T-cell (primary cell): ENCODE results near the gene C10orf67. TPM values are rescaled to one million over a fixed set of nuclear protein-coding genes. Genes with fewer than 3 reads are reported as not detected.

ENCODE experiments used
- ATAC-seq, 4 experiments: fragments of 200-7000 bp in 3 of 4; fragments of 150-1000 bp in 1 of 4; cut with Tn5 transposase; replicated peaks in 1 of 4; 1 replicate in 3 of 4; 2 replicates in 1 of 4; pipeline ENCODE4 v1.10.0; 2021; ENCODE audit warnings: moderate library complexity in 3 of 4, mild to moderate bottlenecking in 2 of 4, moderate number of reproducible peaks in 1 of 4
- CTCF ChIA-PET, 2 donors: fragments of 300-600 bp; sonication (Branson Sonifier 250); formaldehyde crosslinking; loops; one replicate each; lab custom pipeline; 2022; ENCODE audit warnings: antibody characterized with exemption in 2 of 2; lab: Charles Lee
- POLR2A ChIA-PET, 2 donors: fragments of 300-600 bp; sonication (Branson Sonifier 250); formaldehyde crosslinking; loops; one replicate each; lab custom pipeline; 2022; ENCODE audit warnings: antibody characterized with exemption in 2 of 2; lab: Charles Lee
- DNase-seq, 35 experiments: peaks; one replicate each; pipeline versions ENCODE4 v3.0.0 to v3.0.0-alpha.2; 2013 to 2023
- H3K27ac ChIP-seq: one replicate; pipeline ENCODE4 v1.5.1; 2013; ENCODE audit warnings: low read length
- H3K27me3 ChIP-seq, 2 experiments: replicated peaks in 1 of 2; 1 replicate in 1 of 2; 2 replicates in 1 of 2; pipeline versions ENCODE4 v1.6.1 to v1.7.0; 2013; ENCODE audit warnings: low read length in 1 of 2, mixed read lengths in 1 of 2; ENCODE audit not compliant: control insufficient read depth in 2 of 2, insufficient read depth in 2 of 2; ENCODE audit errors: extremely low read depth in 1 of 2
- H3K36me3 ChIP-seq, 2 donors: 1 replicate in 1 of 2; 2 replicates in 1 of 2; pipeline versions ENCODE4 v1.6.1 to v1.7.0; 2013; ENCODE audit warnings: low read length in 1 of 2; ENCODE audit not compliant: control insufficient read depth in 2 of 2, insufficient read depth in 1 of 2; ENCODE audit errors: extremely low read depth in 1 of 2
- H3K4me1 ChIP-seq, 2 experiments: 1 replicate in 1 of 2; 2 replicates in 1 of 2; pipeline versions ENCODE4 v1.6.1 to v1.7.0; 2013; ENCODE audit warnings: low read length in 2 of 2, mixed read lengths in 1 of 2; ENCODE audit not compliant: insufficient read depth in 2 of 2, control insufficient read depth in 1 of 2; ENCODE audit errors: extremely low read depth in 1 of 2
- H3K4me3 ChIP-seq, 2 donors: 1 replicate in 1 of 2; 2 replicates in 1 of 2; pipeline versions ENCODE4 v1.5.1 to v1.7.0; 2013; ENCODE audit warnings: mild to moderate bottlenecking in 2 of 2, low read length in 1 of 2, moderate library complexity in 1 of 2; ENCODE audit not compliant: control insufficient read depth in 1 of 2; ENCODE audit errors: extremely low read depth in 1 of 2
- H3K9me3 ChIP-seq: 2 replicates; pipeline ENCODE4 v1.7.0; 2013
- H3K27ac Mint-ChIP-seq, 2 donors: one replicate each; pipeline ENCODE4 v1.8.0; 2020 to 2021; ENCODE audit warnings: mild to moderate bottlenecking in 2 of 2, mixed read lengths in 2 of 2
- H3K27me3 Mint-ChIP-seq, 2 donors: one replicate each; pipeline ENCODE4 v1.8.0; 2021 to 2022; ENCODE audit warnings: mixed read lengths in 2 of 2
- H3K36me3 Mint-ChIP-seq: one replicate; pipeline ENCODE4 v1.8.0; 2021; ENCODE audit warnings: mixed read lengths
- H3K4me1 Mint-ChIP-seq, 3 donors: one replicate each; pipeline ENCODE4 v1.8.0; 2020 to 2022; ENCODE audit warnings: mixed read lengths in 3 of 3, mild to moderate bottlenecking in 1 of 3
- H3K4me3 Mint-ChIP-seq, 3 donors: one replicate each; pipeline ENCODE4 v1.8.0; 2020 to 2022; ENCODE audit warnings: mild to moderate bottlenecking in 3 of 3, mixed read lengths in 3 of 3, moderate library complexity in 3 of 3
- H3K9me3 Mint-ChIP-seq, 3 donors: one replicate each; pipeline ENCODE4 v1.8.0; 2020 to 2022; ENCODE audit warnings: mixed read lengths in 3 of 3
- WGBS: methylation state at CpG from one replicate; pipeline ENCODE4 v1.1.5; 2013; ENCODE audit warnings: missing lambda C conversion rate; ENCODE audit not compliant: insufficient coverage; 5-methylcytosine and 5-hydroxymethylcytosine counted together
- total RNA-seq, 35 experiments: library from RNA in 6 of 35; stranded (reverse) in 6 of 35; fragments of 120-200 nt in 1 of 35; gene quantifications; one replicate each; pipeline versions ENCODE4 v1.2.1 to v1.2.4 and lab custom pipeline; 2013 to 2026

Gene C10orf67
- total RNA-seq, 5 donors from 2014 or later (not counting 1 experiment from before 2014, with no cell fraction given): 0.13 TPM; not detected in 4

DNA sequence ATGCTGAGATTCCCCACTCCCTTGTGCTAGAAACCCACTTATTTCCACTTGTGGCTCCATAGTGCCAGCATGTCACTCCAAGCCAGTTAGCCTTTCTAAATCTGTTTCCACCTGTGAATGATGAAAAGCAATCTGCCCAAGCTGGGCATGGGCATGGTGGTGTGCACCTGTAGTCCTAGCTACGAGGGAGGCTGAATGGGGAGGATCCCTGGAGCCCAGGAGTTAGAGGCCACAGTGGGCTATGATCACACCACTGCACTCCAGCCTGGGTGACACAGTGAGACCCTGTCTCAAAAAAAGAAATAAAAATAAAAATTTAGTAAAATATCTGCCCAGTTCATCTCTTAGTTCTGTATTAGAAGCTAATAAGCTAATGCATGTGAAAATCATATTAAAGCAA lies 157.4 kb downstream of the C10orf67 start:
- Mint-ChIP-seq H3K36me3 (no peaks in the 10 kb centered on the region), H3K27ac (no peak overlapping the region), H3K4me3 (no peak overlapping the region), H3K27me3 (peaks cover 47 to 49% of the 10 kb centered on the region in 2 donors), H3K9me3 (no peaks in the 10 kb centered on the region), H3K4me1 (peaks cover 0 to 3% (median 2%) of the 10 kb centered on the region in 3 donors)
- Histone ChIP-seq H3K36me3 (no peaks in the 10 kb centered on the region), H3K27me3 (peaks cover 9 to 40% of the 10 kb centered on the region in 2 experiments), H3K27ac (no peak overlapping the region), H3K9me3 (no peaks in the 10 kb centered on the region), H3K4me1 (no peaks in the 10 kb centered on the region), H3K4me3 (no peak overlapping the region)
- CTCF ChIA-PET: interaction anchor here in 1 of 2 donors (0.7 kb wide), 1 partner anchor 104 kb away, joined by 3 read pairs; no protein-coding TSS in a partner anchor
- DNase-seq (no peak), ATAC-seq (no peak)
- POLR2A ChIA-PET: no interaction called here
- 60% methylated on average over 1 of the region's 1 CpG for WGBS

DNA sequence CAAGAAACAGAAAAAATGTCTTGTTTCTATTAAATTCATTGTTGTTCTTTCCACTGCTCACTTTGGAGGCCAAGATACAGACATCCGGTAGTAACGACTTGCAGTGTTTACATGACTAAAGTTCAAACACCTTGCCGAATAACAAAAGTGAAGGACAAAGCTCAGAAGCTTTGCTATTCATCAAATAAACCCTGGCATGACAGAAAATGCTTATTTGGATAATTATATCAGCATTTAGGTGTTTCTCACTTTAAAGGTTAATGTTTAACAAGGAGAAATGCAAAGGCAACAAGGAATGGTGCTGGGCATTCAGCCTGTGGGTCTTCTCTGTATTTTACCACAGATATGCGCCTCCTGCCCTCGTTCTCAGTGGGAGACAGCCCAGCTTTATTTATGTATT lies 157.9 kb downstream of the C10orf67 start:
- H3K27me3 ChIP-seq: peaks cover 9 to 40% of the 10 kb centered on the region in 2 experiments

DNA sequence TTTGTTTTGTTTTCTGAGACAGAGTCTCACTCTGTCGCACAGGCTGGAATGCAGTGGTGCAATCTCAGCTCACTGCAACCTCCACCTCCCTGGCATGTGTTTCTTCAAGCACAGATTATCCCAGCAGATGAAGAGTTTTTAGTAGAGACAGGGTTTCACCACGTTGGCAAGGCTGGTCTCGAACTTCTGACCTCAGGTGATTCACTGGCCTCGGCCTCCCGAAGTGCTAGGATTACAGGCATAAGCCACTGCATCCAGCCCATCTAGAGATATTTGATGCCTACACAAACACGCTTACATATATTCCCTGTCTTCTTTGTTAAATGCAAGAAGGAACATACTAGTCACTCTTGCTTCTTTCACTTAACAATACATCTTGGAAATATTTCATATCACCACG lies 158.4 kb downstream of the C10orf67 start:
- H3K27ac ChIP-seq: no peak overlapping the region
- H3K27me3 ChIP-seq: peaks cover 9 to 35% of the 10 kb centered on the region in 2 experiments
- Mint-ChIP-seq H3K27me3 (peaks cover 51% of the 10 kb centered on the region in 2 donors), H3K4me1 (peaks cover 0 to 3% (median 2%) of the 10 kb centered on the region in 3 donors), H3K27ac (no peak overlapping the region), H3K4me3 (no peak overlapping the region), H3K36me3 (no peaks in the 10 kb centered on the region), H3K9me3 (no peaks in the 10 kb centered on the region)
- CTCF ChIA-PET: interaction anchor here in 1 of 2 donors (0.7 kb wide), 1 partner anchor 105 kb away, joined by 3 read pairs; no protein-coding TSS in a partner anchor
- no peak for ATAC-seq
- POLR2A ChIA-PET: no interaction called here
- DNase-seq: no peak
- H3K36me3 ChIP-seq: no peaks in the 10 kb centered on the region
- H3K9me3 ChIP-seq: no peaks in the 10 kb centered on the region
- 46% methylated on average over 5 of the region's 7 CpGs for WGBS
- H3K4me3 ChIP-seq: no peak overlapping the region
- H3K4me1 ChIP-seq: no peaks in the 10 kb centered on the region

More for the DNA sequence above, 157.9 kb downstream of the C10orf67 start:
- peaks cover 0 to 3% (median 2%) of the 10 kb centered on the region in 3 donors for H3K4me1 Mint-ChIP-seq
- H3K36me3 Mint-ChIP-seq: no peaks in the 10 kb centered on the region
- ChIA-PET CTCF (interaction anchor here in 1 of 2 donors (0.5 to 0.7 kb wide), 2 partner anchors 104 to 684 kb away, joined by 3 to 4 read pairs; no protein-coding TSS in a partner anchor), POLR2A (no interaction called here)
- 29% methylated on average over 2 of the region's 5 CpGs for WGBS
- H3K4me3 Mint-ChIP-seq: no peak overlapping the region
- H3K9me3 Mint-ChIP-seq: no peaks in the 10 kb centered on the region
- DNase-seq (no peak), ATAC-seq (no peak)
- no peak overlapping the region for H3K4me3 ChIP-seq
- H3K27ac ChIP-seq: no peak overlapping the region
- H3K4me1 ChIP-seq: no peaks in the 10 kb centered on the region
- peaks cover 51 to 54% of the 10 kb centered on the region in 2 donors for H3K27me3 Mint-ChIP-seq
- H3K9me3 ChIP-seq: no peaks in the 10 kb centered on the region
- H3K27ac Mint-ChIP-seq: no peak overlapping the region
- H3K36me3 ChIP-seq: no peaks in the 10 kb centered on the region

DNA sequence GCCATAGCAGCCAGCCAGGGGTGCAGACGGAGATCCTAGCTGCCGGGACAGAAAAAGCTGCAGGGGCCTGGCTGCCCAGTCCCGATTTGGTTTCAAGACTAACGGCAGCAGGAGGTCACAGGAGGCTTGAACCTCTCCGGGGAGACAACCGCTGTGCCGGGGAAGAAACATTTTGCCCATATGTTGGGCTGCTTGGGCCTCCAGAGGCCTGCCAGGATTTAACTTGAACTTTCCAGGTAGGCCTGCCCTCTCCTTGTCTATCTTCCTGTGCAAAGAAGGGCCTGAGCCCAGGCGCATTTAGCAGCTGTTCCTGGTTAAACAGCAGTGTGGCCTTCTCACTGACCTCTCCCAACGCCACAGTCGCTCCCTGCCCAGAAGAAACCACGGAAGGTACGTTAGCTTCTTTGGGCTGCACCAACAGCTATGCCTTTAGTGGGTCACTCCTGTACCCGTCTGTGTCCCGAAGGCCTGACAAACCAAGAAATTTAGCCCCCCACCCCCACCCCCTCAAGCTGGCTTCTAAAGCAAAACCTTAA lies 169.6 kb downstream of the C10orf67 start:
- ChIA-PET CTCF (no interaction called here), POLR2A (no interaction called here)
- Mint-ChIP-seq H3K27ac (no peak overlapping the region), H3K4me3 (no peak overlapping the region), H3K9me3 (no peaks in the 10 kb centered on the region), H3K36me3 (no peaks in the 10 kb centered on the region), H3K4me1 (peaks cover 6 to 13% (median 13%) of the 10 kb centered on the region in 3 donors), H3K27me3 (peaks cover 74 to 78% of the 10 kb centered on the region in 2 donors)
- Histone ChIP-seq H3K27me3 (peaks cover 31 to 47% of the 10 kb centered on the region in 2 experiments), H3K4me3 (no peak overlapping the region), H3K27ac (no peak overlapping the region), H3K4me1 (peaks cover 0 to 6% of the 10 kb centered on the region in 2 experiments), H3K36me3 (no peaks in the 10 kb centered on the region), H3K9me3 (no peaks in the 10 kb centered on the region)
- ATAC-seq (no peak), DNase-seq (no peak)
- WGBS: 17% methylated on average over 8 of the region's 14 CpGs

DNA sequence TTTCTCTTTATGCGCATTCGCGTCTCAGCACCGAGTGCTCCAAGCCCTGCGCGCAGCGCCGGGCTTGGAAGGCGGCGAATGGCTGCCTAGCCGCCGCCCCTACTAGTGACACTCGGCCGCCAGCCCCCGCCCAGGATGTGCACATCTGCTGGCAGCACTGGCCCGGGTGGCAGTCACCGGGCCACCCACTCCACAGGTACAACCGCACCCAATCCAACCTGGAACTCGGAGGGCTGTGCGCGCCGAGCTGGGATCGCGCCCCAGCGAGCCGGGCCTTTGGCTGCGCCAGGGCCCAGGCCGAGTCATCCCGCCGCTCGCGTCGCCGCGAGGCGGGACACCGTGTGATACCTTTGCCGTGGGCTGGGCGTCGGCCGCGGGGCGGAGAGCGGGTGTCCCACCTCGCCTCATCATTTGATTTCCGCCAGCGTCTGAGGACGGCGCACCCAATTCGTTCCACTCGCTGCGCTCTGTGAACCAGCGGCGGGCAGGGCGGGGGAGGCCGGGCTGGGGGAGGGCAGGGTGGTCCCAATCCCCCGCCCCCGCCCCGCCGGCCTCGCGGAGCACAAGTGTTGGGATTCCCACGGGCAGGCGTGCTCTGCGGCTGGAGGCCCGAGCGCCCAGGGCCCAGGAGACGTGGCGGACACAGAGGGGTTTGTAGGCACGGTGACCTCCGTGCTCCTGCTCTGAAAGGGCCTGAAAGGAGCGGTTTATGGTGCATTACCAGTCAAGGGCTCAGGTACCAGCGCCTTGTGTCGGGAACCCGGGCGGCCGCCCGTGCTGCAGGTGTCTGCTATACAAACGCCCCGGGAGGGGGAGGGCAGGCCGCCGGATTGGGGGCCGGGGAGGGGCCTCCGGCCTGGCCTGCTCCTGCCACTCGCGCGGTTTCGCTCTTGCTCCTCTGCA lies 170.3 kb downstream of the C10orf67 start:
- Mint-ChIP-seq H3K36me3 (no peaks in the 10 kb centered on the region), H3K27me3 (peaks cover 74 to 80% of the 10 kb centered on the region in 2 donors), H3K9me3 (no peaks in the 10 kb centered on the region), H3K4me3 (peak overlapping the region in 1 of 3 donors; percentile 22), H3K4me1 (peaks cover 6 to 13% (median 13%) of the 10 kb centered on the region in 3 donors), H3K27ac (no peak overlapping the region)
- H3K27me3 ChIP-seq: peaks cover 27 to 47% of the 10 kb centered on the region in 2 experiments
- H3K9me3 ChIP-seq: no peaks in the 10 kb centered on the region
- no peaks in the 10 kb centered on the region for H3K36me3 ChIP-seq
- H3K4me1 ChIP-seq: peaks cover 0 to 6% of the 10 kb centered on the region in 2 experiments
- ChIA-PET CTCF (no interaction called here), POLR2A (no interaction called here)
- DNase-seq (no peak), ATAC-seq (no peak)
- H3K4me3 ChIP-seq: no peak overlapping the region
- 8% methylated on average over 82 of the region's 88 CpGs for WGBS
- no peak overlapping the region for H3K27ac ChIP-seq

DNA sequence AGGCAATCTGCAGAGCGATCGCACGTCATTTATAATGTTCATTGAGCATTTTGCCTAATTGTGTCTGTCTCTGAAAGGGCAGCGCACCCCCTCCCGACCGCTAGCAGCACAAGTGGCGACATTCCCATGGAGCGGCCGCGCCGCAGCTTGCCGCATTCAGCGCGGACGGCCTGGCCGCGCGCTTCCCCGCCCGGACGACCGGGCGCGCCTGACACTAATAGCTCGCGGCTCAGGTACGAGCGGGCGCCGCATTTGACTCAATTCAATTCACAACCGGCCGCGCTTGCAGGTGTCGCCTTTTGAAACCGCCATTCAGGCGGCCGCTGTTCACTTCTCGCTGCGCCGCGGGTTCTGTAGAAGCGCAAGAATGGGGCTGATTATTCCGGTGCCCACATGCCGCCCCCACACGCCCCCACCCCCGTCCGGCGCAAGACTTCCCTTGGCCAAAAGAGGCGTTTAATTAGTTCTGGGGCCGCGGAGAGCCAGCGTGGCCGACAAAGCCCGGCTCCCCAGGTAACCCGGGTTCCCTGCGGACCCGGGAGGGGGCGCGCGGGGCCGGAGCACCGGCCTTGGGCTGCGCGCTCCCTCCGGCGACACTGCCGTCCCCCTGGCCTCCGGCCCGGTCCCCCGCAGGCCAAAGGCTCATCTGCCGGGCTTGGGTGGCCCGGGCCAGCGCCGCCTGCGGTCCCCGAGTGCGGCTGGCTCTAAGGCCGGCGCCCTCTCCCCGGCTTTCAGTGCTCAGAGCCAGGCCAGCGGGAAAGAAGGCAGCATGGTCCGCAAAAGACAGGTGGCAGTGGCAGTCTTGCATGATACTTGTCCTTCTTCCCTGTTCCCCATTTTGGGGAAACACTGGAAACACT lies 171.2 kb downstream of the C10orf67 start:
- Mint-ChIP-seq H3K9me3 (no peaks in the 10 kb centered on the region), H3K4me3 (peak overlapping the region in 1 of 3 donors; percentile 44), H3K4me1 (peaks cover 6 to 13% (median 13%) of the 10 kb centered on the region in 3 donors), H3K27ac (no peak overlapping the region), H3K36me3 (no peaks in the 10 kb centered on the region), H3K27me3 (peaks cover 76 to 77% of the 10 kb centered on the region in 2 donors)
- no peak overlapping the region for H3K4me3 ChIP-seq
- DNase-seq (no peak), ATAC-seq (no peak)
- ChIA-PET POLR2A (no interaction called here), CTCF (no interaction called here)
- H3K4me1 ChIP-seq: peaks cover 0 to 6% of the 10 kb centered on the region in 2 experiments
- no peaks in the 10 kb centered on the region for H3K9me3 ChIP-seq
- H3K27ac ChIP-seq: no peak overlapping the region
- peaks cover 24 to 44% of the 10 kb centered on the region in 2 experiments for H3K27me3 ChIP-seq
- WGBS: 7% methylated on average over 82 of the region's 82 CpGs
- H3K36me3 ChIP-seq: no peaks in the 10 kb centered on the region
